H1 (cell line): ENCODE data around the gene CDH1. TPM values are rescaled to one million over a fixed set of nuclear protein-coding genes. Genes with fewer than 3 reads are reported as not detected.

Experiments used
- polyA plus RNA-seq, 7 experiments: library from polyadenylated mRNA; depleted of rRNA in 3 of 7; stranded (reverse) in 5 of 7; unstranded in 2 of 7; fragments of >200 nt in 5 of 7; fragments of 200-250 nt in 2 of 7; gene quantifications; 1 replicate in 5 of 7; 2 replicates in 1 of 7; 4 replicates in 1 of 7; pipeline versions ENCODE4 v1.2.1 to v1.2.3, GENCODE V29; 2011 to 2013; ENCODE audit warnings: missing spikeins in 2 of 7, mixed read lengths in 2 of 7
- total RNA-seq: library from RNA; stranded (reverse); fragmentation: NEBNext Ultra II Directional; extraction: Animal tissue kit (Norgen Biotek cat#: 25700); gene quantifications from 2 replicates; pipeline ENCODE4 v1.2.1, GENCODE V29; 2021
- TF ChIP-seq, protein P1 (sequence below): IDR thresholded peaks from 2 replicates; pipeline ENCODE4 v1.6.1; 2012; ENCODE audit warnings: low read length, inconsistent platforms

CDH1 gene
- total and polyA plus RNA-seq, 2 of the 8 experiments (the other 6 are each of a cell fraction or from before 2014, with no cell fraction given): 133 to 265 TPM

DNA sequence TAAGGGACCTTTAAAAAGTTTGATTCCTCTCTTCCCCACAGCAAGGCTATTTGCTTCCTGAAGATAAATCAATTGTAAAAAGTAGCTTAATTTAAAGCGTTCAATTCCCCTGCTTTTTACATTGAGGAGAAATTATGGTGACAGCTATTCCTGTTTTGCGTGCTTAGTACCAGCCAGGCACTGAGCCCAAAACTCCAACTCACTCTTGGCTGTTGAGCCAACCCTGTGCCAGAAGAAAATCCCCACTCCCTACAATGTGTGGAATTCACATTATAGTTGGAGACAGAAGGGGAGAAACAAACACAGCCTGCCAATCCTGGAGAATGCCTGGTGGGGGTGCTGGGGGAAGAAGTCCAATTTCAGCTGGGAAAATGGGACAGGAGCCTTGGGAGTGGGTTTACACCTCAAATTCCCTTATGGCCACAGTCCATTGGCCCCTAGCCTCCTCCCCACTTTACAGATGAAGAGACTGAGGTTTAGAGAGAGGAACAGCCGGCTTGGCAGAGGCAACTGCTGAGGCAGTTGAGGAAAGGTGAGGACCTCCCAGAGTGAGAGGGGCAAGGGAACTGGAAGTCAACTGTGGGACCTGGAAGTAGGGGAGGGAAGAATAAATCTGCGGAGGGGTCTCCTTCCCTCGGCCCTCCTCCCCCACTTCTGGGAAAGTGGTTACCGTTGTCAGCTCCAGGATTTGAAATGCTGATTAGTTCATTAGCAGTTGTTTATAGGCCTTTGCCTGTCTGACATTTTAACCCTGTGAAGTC, 26.1 kb downstream of the CDH1 start (continued):
- TF ChIP-seq, protein P1, sequence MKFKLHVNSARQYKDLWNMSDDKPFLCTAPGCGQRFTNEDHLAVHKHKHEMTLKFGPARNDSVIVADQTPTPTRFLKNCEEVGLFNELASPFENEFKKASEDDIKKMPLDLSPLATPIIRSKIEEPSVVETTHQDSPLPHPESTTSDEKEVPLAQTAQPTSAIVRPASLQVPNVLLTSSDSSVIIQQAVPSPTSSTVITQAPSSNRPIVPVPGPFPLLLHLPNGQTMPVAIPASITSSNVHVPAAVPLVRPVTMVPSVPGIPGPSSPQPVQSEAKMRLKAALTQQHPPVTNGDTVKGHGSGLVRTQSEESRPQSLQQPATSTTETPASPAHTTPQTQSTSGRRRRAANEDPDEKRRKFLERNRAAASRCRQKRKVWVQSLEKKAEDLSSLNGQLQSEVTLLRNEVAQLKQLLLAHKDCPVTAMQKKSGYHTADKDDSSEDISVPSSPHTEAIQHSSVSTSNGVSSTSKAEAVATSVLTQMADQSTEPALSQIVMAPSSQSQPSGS: peak; percentile 25
